Omental fat pad (tissue), 4 donors: ENCODE results near the gene CUBN. TPM values are rescaled to one million over a fixed set of nuclear protein-coding genes. Genes with fewer than 3 reads are reported as not detected.
A peak's percentile ranks its signal among the peaks of the same experiment; 100 is the strongest.

ENCODE experiments used
- ATAC-seq: fragments of 150-250 bp; one replicate; pipeline ENCODE4 v1.9.1; 2016; ENCODE audit warnings: mild to moderate bottlenecking, moderate library complexity; ENCODE audit not compliant: low FRiP score
- DNase-seq: peaks from one replicate; pipeline ENCODE4 v3.0.0-alpha.2; 2019; ENCODE audit warnings: low spot score
- total RNA-seq, 4 donors: library from RNA; depleted of rRNA; stranded (reverse); fragments of >200 nt; gene quantifications; one replicate each; pipeline ENCODE4 v1.1.0, GENCODE V29; 2016
- TF ChIP-seq, protein P1 (sequence below), 3 donors: fragments of 450-650 bp; IDR thresholded peaks; one replicate each; pipeline ENCODE4 v1.5.1; 2016 to 2017; ENCODE audit warnings: antibody characterized with exemption in 3 of 3, mild to moderate bottlenecking in 3 of 3, moderate library complexity in 2 of 3

The CUBN gene
- total RNA-seq, 4 donors from 2014 or later: 1.6 to 4.5 (median 2.2) TPM

DNA sequence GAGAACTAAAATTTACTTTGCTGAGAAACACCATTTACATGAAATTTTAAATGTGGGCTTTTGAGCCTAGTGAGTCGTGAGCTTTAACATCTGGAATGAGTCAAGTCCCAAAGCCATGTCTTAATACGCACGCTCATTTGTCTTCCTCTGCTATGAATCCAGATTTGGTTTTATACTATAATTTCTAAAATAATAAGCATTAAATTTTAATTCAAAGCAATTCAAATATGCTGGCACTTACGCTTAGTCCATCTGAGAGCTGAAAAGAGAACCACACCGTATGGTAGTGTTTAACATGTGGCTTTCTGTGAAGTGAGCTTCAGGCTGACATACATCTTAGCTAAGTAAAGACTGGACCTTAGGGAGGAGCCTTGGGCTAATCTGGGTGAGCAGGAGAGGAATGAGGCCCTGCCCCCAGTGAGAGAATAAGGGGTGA lies 52.2 kb downstream of the CUBN start:
- DNase-seq (no peak), ATAC-seq (no peak)
- TF ChIP-seq, protein P1, sequence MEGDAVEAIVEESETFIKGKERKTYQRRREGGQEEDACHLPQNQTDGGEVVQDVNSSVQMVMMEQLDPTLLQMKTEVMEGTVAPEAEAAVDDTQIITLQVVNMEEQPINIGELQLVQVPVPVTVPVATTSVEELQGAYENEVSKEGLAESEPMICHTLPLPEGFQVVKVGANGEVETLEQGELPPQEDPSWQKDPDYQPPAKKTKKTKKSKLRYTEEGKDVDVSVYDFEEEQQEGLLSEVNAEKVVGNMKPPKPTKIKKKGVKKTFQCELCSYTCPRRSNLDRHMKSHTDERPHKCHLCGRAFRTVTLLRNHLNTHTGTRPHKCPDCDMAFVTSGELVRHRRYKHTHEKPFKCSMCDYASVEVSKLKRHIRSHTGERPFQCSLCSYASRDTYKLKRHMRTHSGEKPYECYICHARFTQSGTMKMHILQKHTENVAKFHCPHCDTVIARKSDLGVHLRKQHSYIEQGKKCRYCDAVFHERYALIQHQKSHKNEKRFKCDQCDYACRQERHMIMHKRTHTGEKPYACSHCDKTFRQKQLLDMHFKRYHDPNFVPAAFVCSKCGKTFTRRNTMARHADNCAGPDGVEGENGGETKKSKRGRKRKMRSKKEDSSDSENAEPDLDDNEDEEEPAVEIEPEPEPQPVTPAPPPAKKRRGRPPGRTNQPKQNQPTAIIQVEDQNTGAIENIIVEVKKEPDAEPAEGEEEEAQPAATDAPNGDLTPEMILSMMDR (IDR thresholded peaks at IDR 0.05): no peak

DNA sequence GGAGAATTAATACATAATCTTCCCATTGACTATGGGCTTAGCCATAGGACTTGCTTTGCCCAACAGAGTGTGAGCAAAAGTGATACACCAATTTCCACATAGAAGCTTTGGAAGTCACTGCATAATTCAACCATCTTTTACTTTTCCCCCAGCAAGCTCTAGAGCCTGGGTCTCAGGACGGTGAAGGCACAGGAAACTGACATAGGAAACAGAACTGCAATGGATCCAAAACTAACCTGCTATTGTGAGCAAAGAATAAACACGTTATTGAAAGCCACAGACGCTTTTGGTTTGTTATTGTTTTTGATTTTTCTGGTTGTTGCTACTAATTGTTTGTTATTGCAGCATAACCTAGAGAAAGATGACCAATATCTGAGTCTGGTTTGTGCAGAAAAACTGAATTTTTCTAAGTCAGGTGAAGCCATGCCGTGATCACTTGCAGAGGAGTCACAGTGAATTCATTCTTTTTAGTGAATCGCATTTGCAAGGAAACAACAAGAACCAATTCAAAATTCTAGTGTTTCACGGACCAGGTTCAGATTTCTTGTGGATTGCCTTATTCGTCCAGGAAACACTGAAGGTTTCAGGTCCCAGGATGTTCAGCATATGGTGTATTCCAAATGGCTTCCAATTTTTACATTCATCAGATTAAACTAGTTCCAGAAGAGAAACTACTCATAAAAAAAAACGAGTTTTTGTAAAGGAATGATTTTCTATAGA lies 52.8 kb downstream of the CUBN start:
- TF ChIP-seq, protein P1 (IDR thresholded peaks at IDR 0.05): no peak
- ATAC-seq (no peak), DNase-seq (no peak)

DNA sequence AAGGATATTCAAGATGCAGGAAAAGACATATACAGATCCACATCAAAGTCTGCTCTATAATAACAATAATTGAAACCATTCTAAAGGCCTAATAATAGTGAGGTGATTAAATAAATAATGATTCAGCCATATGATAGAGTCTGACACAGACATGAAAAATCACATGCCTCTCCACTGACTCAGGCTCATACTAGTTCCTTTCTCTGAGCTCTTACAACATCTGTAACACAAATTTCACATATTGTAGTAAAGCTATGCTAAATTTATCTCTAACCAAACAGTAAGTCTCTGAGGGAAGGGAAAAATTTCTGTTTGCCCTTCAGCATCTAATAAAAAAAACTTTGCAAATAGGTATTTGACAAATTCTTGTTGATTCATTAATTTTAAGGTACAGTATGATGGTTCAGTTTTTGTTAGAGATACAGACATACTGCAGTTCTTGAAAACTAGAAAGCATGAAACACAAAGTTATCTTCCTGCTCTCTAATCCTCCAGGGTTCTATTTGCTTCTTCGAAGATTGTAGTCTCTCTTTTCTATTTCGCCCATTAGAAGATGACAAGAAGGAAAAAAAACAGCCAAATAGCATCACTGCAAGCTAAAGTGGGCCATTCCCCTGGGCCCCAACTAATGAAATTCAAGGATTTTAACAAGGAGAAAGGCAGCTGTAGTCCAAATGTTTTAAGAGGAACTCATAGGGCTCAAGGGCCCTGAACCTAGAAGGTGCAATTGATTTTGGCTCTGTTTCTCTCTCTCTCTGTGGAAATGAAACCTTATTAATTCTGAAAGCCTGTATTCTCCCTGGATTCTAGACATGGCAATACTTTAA lies 53.9 kb downstream of the CUBN start:
- no peak for DNase-seq
- TF ChIP-seq, protein P1 (IDR thresholded peaks at IDR 0.05): no peak
- ATAC-seq: peak; percentile 94

DNA sequence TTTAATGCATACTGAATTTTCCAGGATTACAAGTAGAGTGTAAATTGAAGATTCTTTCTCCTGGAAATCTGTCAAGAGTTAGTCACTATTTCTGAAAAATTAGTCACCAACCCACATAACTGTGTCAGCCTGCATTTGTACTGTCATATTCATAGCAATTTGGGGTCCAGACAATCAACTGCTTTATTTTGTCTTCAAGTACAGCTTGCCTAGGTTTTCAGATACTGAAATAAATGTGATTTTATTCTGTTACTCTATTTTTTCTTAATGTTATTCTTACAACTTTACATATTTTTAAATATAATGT lies 55.1 kb downstream of the CUBN start:
- TF ChIP-seq, protein P1 (IDR thresholded peaks at IDR 0.05): no peak
- ATAC-seq (no peak), DNase-seq (no peak)

DNA sequence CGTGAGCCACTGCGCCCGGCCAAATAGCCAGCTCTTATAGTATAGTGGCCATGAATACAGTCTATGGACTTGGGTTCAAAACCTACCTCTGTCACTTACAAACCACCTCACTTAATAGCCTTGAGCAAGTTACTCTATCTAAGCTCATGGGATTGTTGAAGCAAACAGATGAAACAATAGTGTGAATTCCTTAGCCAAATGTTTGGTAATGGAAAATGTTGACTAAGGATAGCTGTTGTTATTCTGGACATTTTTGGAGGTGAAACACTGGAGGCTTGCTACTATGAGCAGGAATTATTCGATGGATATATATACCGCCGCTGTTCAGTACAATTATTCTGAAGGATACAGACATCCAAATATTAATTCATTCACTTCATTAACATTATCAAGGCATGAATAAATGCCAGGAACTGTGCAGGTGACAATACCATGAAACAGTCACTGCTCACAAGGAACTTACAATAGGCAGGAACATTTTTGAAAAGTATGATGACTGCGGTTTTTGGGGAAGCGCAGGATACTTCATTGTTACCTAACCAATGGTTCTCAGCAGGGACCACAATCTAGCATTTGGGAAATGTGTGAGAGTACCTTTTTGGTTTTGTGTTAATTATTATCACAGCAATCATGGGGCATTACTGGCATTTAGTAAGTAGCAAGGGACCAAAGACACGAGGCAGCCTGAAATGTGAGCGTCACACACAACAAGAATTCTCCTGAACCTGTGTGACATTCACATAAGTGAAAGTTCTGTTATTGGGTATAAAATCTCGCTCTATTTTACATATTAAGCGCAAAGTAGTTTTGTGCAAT lies 55.7 kb downstream of the CUBN start:
- no peak for DNase-seq
- TF ChIP-seq, protein P1 (IDR thresholded peaks at IDR 0.05): no peak
- ATAC-seq: no peak

DNA sequence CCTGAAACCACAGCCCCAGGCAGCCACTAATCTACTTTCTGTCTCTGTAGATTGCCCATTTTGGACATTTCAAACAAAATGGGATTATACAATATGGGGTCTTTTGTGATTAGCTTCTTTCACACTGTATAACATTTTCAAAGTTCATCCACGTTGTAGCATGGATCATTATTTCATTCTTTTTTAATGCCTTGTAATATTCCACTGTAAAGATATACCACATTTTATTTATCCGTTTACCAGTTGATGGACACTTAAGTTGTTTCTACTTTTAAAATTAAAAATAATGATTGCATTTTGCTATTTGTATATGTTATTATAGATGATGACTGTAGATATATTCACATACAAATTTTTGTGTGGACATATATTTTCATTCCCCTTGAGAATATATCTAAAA lies 60.7 kb downstream of the CUBN start:
- DNase-seq (no peak), ATAC-seq (no peak)
- TF ChIP-seq, protein P1 (IDR thresholded peaks at IDR 0.05): no peak
